ENCODE results near the gene POLD4.

POLD4 gene

GRCh38 chr11:67370351-67371076 is 17.2 kb upstream of the POLD4 start:
- DNase-seq = no peak

GRCh38 chr11:67369801-67370284 is 16.5 kb upstream of the POLD4 start:
- no peak for DNase-seq

GRCh38 chr11:67369275-67369674 is 15.9 kb upstream of the POLD4 start:
- DNase-seq = no peak

GRCh38 chr11:67368621-67369020 is 15.3 kb upstream of the POLD4 start:
- no peak for DNase-seq

DNA sequence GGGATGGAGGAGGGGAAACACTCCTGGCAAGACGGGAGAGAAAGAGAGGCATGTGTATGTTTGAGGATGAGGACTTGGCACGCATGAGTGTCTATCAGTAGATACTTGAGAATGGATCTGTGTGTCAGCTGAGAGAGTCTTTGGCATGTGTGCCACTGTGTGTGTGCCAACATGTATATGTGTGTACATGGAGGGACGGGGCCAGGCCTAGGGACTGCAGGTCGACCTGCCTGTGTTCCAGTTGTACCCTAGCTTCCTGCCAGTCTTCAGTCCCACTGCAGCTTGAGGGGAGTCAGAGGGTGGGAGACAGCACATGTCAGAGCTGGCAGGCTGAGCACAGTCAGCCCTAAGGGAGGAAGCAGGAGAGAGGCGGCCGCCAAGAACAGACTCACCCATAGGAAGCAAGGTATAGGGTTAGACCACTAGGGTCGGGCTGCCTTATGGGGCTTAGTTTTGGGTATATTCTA is 14.4 kb upstream of the POLD4 start:
- DNase-seq = no peak

DNA sequence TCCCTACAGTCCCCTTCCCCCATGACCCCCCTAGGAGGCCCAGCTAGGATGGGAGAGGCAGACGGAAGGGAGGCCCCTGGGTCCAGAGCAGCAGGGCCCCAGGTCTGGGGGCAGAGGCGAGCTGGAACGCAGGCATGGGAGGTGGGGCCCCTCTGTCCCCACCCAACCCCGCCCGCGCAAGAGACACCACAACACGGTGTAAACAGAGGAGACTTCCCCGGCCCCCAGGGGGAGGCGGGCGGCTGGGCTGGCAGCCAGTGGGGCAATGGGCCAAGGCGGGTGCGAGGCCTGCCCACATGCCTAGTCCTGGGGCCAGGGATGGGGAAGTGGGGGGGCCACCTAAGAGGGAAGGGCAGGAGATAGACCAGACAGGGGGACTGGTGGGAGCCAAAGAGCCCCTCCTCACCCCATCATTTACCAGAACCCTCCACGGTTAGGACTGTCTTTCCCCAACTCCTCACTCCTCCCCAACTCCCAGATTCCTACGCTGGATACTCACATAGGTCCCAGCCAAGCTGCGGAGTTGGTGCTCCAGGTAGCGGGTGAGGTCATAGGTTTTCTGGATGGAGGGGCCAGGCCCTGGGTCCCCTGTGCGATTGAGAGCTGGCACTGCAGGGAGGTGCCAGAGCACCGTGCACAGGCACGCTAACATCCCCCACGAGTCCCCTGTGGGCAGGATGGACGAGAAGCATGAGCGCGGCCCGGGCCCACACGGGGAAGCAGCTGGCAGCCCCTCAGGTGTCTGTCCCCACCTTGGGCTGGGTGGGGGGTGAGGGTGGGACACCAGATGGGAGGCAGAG is 13.8 kb upstream of the POLD4 start:
- no peak for DNase-seq

DNA sequence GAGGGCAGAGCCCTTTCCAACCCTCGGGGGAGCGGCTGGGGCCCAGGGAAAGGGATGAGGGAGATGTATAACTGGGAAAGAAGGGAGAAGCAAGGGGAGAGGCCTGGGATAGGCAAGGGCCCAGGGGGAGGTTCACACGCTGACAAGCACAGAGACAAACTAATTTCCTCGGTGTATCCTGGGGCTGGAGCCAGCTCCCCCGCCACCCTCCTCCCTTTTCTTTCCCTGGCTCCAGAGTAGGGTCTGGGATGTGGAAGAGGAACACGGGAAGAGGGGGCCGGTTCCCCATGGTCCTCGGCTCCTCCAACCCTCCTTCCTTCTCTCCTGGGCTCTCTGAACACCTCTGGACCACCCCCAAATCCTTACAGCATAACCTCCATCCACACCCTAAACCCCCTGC is 13.2 kb upstream of the POLD4 start:
- DNase-seq = no peak

DNA sequence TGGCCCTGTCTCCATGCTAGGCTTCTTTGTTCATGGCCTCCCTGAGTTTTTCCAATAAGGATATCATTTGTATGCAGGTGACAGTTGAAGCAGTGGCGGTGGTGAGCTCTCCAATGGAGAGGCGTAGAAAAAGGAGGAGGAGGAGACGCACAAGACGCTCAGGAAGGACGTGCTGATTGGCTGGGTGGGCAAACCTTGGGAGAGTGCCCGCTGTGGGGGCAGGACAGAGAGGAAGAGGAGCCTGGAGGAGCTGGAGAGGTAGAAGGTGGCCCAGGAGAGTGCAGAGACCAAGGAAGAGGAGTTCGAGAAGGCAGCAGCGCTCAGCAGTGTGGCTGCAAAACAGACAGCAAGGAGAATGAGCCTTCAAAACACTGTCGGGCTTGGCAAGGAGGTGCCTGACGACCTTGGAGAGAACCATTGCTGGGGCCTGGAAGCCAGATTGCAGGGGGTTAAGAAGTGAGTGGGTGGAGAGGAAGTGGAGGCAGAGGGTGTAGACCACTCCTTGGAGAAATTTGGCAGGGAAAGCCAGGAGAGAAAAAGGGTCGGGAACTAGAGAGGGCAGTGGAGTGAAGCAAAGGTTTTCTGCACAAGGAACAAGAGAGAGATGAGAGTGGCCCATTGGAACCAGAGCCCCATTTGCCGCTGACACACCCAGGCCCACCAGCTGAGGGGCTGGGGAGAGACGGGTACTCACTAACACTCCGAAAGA is 12.5 kb upstream of the POLD4 start:
- DNase-seq = no peak

DNA sequence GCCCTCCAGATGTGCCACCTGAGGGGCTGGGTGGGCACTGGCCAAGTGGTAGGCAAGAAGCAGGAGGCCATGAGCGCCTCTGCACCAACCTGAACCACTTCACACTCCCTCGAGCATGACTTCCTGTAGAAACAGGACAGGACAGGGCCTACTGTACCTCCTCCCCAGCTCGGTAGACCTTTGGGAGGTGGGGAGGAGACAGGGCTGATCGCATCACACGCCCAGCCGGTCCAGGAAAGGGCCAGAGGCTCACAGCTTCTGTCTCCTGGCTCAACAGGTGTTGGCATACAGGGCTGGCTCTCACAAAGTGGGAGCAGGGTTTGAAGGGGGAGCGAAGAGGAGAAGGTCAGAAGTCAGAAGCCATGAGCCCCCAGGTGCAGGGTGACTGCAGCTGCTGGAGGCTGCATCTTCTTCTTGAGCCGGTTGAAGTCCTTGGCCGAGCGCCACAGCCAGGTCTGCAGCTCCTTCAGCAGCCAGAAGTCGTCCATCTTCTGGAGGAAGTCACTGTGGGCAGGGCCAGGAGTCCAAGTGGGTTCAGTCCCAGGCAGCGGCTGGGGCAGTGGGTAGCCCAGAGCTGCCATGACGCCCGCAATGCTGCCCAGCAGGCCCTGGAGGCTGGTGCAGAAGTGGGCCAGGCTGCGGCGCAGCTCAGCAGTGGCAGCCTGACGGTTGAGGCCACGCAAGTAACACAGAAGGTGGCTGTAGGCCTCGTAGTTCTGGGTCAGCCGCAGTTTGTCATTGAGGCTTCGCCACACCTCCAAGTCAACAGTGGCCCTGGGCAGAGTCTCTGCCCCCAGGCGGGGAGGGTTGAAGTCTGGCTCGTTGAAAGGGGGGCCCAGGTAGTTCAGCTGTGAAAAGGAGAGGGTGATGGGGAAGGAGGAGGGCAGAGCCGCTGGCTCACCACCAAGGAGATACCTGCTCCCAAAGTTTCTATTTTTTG is 11.7 kb upstream of the POLD4 start:
- DNase-seq = no peak

GRCh38 chr11:67364169-67364568 is 10.8 kb upstream of the POLD4 start:
- no peak for DNase-seq

DNA sequence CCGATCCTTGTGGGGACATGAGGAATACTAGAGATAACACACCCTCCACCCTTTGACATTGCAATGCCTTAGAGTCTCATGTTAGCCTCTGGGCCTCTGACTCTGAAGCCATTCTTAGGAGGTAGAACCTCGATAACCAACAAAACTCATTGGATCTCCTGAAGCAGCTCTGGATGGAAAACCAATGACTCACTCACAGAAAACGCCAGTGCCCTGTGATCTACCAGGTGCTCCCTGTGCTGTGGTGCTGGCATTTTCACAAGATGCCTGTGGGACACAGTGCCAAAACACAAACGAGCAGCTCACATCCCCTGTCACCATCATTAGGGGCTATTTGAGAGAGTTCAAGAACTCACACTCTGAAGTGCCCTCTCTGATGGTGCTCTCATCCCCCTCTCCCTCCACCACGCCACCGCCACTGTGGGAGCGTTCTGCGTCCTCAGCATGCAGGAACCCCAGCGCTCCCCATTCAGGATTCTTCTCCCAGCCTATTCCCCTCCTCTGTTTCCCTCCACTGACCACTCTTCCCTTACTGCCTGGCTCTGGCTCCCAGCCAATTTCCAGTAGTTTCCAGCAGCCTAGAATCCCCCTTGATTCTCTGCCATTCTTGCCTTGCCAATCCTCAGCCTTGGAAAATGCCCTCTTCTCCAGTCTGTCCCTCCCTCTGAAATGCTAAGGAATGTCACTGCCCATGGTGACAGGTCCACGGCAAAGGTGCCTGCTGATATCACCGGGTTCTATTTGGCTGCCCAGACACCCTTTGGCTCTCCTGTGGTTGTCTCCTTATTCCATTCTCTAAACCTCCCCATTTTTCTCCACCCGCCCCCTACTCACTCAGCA is 4.7 kb upstream of the POLD4 start:
- no peak for DNase-seq

GRCh38 chr11:67356864-67357561 is 3.7 kb upstream of the POLD4 start:
- peak; percentile 37 for DNase-seq

- DNase-seq = no peak
Measured at GRCh38 chr11:67356387-67356863, 3.1 kb upstream of the POLD4 start.

GRCh38 chr11:67355794-67356386 is 2.5 kb upstream of the POLD4 start:
- no peak for DNase-seq

GRCh38 chr11:67355023-67355793 is 1.9 kb upstream of the POLD4 start:
- DNase-seq = no peak

GRCh38 chr11:67354075-67355022 is 1.0 kb upstream of the POLD4 start:
- no peak for DNase-seq

DNA sequence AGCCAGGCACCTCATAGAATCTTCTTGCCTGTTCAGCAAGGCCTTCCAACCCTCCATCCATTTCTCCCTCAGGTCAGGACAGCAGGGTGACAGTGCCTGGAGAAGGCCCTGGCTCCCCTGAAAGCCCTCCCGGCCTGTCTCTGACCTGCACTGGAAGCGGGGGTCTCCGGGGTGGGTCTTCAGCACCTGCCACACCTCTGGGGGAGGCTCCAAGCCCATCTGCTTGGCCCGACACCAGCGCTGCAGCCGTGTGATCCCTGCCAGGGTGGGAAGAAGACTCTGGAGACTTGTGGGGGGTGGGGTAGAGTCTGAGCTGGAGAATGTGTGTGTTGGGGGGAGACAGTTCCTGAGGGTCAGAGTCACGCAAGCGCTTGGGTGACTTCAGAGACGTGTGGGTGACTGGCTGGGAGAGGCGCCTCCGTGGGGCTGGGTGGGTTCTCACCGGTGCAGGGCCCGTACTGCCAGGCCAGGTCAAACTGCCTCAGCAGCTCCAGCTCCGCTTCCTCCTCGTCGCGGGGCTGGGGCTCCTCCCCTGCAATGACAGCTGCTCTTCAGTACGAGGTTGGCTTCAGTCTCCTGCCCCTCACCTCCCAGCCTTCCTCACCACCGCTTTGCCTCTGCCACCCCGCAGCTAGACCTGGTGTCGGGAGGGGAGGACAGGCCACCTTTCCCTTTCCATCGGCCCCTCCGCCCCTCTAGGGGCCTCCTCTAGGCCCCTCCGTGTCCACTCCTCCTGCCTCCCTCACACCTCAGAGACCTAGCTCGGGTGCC is 615 bp downstream of the POLD4 start:
- no peak for DNase-seq
